Measurements from ENCODE around the gene CFAP20DC.
A peak's percentile ranks its signal among the peaks of the same experiment; 100 is the strongest.

CFAP20DC gene

GRCh38 chr3:58996730-58997129 is 53.1 kb downstream of the CFAP20DC start:
- Histone ChIP-seq H3K4me1 (ENCODE audit: control insufficient read depth, insufficient read depth, low read length) (no peaks in the 10 kb centered on the region), H3K27ac (ENCODE audit: extremely low read depth, low read depth, low read length) (no peak overlapping the region), H3K4me3 (ENCODE audit: low read depth, low read length) (no peak overlapping the region), H3K9me3 (ENCODE audit: control insufficient read depth, insufficient read depth, low read depth, low read length) (no peaks in the 10 kb centered on the region), H3K36me3 (ENCODE audit: control insufficient read depth in 2 of 2, insufficient read depth in 1 of 2, low read length in 2 of 2) (no peaks in the 10 kb centered on the region)
- ChIA-PET POLR2A (no interaction called here), CTCF (interaction anchor here (0.6 to 1.7 kb wide), 6 partner anchors 17 to 1282 kb away, joined by 3 to 9 read pairs (median 3); no protein-coding TSS in a partner anchor)
- TF ChIP-seq ZNF280C (tag by site-specific recombination; IDR thresholded peaks at IDR 0.05) (no peak), ZNF514 (tag by site-specific recombination; IDR thresholded peaks at IDR 0.05) (no peak), RBAK (tag by site-specific recombination; IDR thresholded peaks at IDR 0.05) (no peak)

GRCh38 chr3:58994746-58995330 is 55.0 kb downstream of the CFAP20DC start:
- TF ChIP-seq CTCF (tag by site-specific recombination; IDR thresholded peaks at IDR 0.05): 0 out of 2 replicates have a peak, but pooled peaks have one; percentile 11
- TF ChIP-seq ZNF654 (tag by site-specific recombination; IDR thresholded peaks at IDR 0.05; ENCODE audit: low read depth): peak; percentile 80
- no peak for TF ChIP-seq ZBTB1 (tag by site-specific recombination; IDR thresholded peaks at IDR 0.05)
- no peak for TF ChIP-seq ZNF571 (tag by site-specific recombination; IDR thresholded peaks at IDR 0.05)
- ChIA-PET POLR2A (no interaction called here), CTCF (interaction anchor here (0.6 to 1.8 kb wide), 13 partner anchors 8 to 1541 kb away, joined by 3 to 8 read pairs (median 3); no protein-coding TSS in a partner anchor)
- H3K4me1 ChIP-seq (ENCODE audit: control insufficient read depth, insufficient read depth, low read length): no peaks in the 10 kb centered on the region
- H3K4me3 ChIP-seq (ENCODE audit: low read depth, low read length): no peak overlapping the region
- no peaks in the 10 kb centered on the region for H3K36me3 ChIP-seq (ENCODE audit: control insufficient read depth in 2 of 2, insufficient read depth in 1 of 2, low read length in 2 of 2)
- no peaks in the 10 kb centered on the region for H3K9me3 ChIP-seq (ENCODE audit: control insufficient read depth, insufficient read depth, low read depth, low read length)
- no peak overlapping the region for H3K27ac ChIP-seq (ENCODE audit: extremely low read depth, low read depth, low read length)

GRCh38 chr3:58993547-58993946 is 56.3 kb downstream of the CFAP20DC start:
- Histone ChIP-seq H3K4me3 (ENCODE audit: low read depth, low read length) (no peak overlapping the region), H3K9me3 (ENCODE audit: control insufficient read depth, insufficient read depth, low read depth, low read length) (no peaks in the 10 kb centered on the region), H3K4me1 (ENCODE audit: control insufficient read depth, insufficient read depth, low read length) (no peaks in the 10 kb centered on the region), H3K36me3 (ENCODE audit: control insufficient read depth in 2 of 2, insufficient read depth in 1 of 2, low read length in 2 of 2) (no peaks in the 10 kb centered on the region), H3K27ac (ENCODE audit: extremely low read depth, low read depth, low read length) (no peak overlapping the region)
- CTCF ChIA-PET: interaction anchor here (0.8 to 1.8 kb wide), 3 partner anchors 28 to 169 kb away, joined by 3 to 8 read pairs (median 7); no protein-coding TSS in a partner anchor
- POLR2A ChIA-PET: no interaction called here
- TF ChIP-seq HOXC10 (CRISPR knock-in tag; IDR thresholded peaks at IDR 0.05) (no peak), ZNF302 (tag by site-specific recombination; IDR thresholded peaks at IDR 0.05; ENCODE audit: low read depth) (no peak), ZNF146 (tag by site-specific recombination; IDR thresholded peaks at IDR 0.05) (peak; percentile 72), ZNF2 (tag by site-specific recombination; IDR thresholded peaks at IDR 0.05) (no peak)

- Histone ChIP-seq H3K4me3 (ENCODE audit: low read depth, low read length) (no peak overlapping the region), H3K4me1 (ENCODE audit: control insufficient read depth, insufficient read depth, low read length) (no peaks in the 10 kb centered on the region), H3K9me3 (ENCODE audit: control insufficient read depth, insufficient read depth, low read depth, low read length) (no peaks in the 10 kb centered on the region), H3K27ac (ENCODE audit: extremely low read depth, low read depth, low read length) (no peak overlapping the region), H3K36me3 (ENCODE audit: control insufficient read depth in 2 of 2, insufficient read depth in 1 of 2, low read length in 2 of 2) (no peaks in the 10 kb centered on the region)
- TF ChIP-seq ZBTB48 (tag by site-specific recombination; IDR thresholded peaks at IDR 0.05) (no peak), ZNF24 (tag by site-specific recombination; IDR thresholded peaks at IDR 0.05) (no peak), HOXC10 (CRISPR knock-in tag; IDR thresholded peaks at IDR 0.05) (no peak), ZNF544 (tag by site-specific recombination; IDR thresholded peaks at IDR 0.05) (no peak), ZNF423 (tag by site-specific recombination; IDR thresholded peaks at IDR 0.05) (no peak), ZNF623 (tag by site-specific recombination; IDR thresholded peaks at IDR 0.05) (no peak)
- ChIA-PET CTCF (no interaction called here), POLR2A (no interaction called here)
Measured at GRCh38 chr3:58991623-58992022, 58.2 kb downstream of the CFAP20DC start.

All from HEK293 (cell line).